ENCODE data around the gene ACVR2A. TPM values are rescaled to one million over a fixed set of nuclear protein-coding genes. Genes with fewer than 3 reads are reported as not detected.

Gene ACVR2A
- total RNA-seq, 1 experiment from 2014 or later: 13.4 TPM

- Histone ChIP-seq H4K20me1 (ENCODE audit: control insufficient read depth, insufficient read depth, insufficient read length) (no peaks in the 10 kb centered on the region), H2BK5ac (ENCODE audit: insufficient read length, low read length) (no peak overlapping the region), H2BK20ac (ENCODE audit: low read depth, low read length, poor library complexity, severe bottlenecking) (no peak overlapping the region), H3K23me2 (ENCODE audit: insufficient read length, low read depth, low read length, poor library complexity, severe bottlenecking) (no peaks in the 10 kb centered on the region), H3K27ac (ENCODE audit: insufficient read length, low read depth, low read length) (no peak overlapping the region), H3K23ac (ENCODE audit: insufficient read length, low read depth, low read length) (no peak overlapping the region), H4K5ac (ENCODE audit: insufficient read length, low read depth, low read length) (no peak overlapping the region), H3K14ac (ENCODE audit: insufficient read depth, low read length) (no peak overlapping the region), H4K8ac (replicated peaks; ENCODE audit: insufficient read length, low read depth, low read length) (no peak overlapping the region), H3K27me3 (ENCODE audit: insufficient read depth, low read length) (no peaks in the 10 kb centered on the region), H2BK12ac (ENCODE audit: insufficient read length, low read depth, low read length) (no peak overlapping the region), H2BK15ac (ENCODE audit: low read depth, low read length) (no peak overlapping the region), H3K79me1 (ENCODE audit: insufficient read depth, low read depth, low read length, poor library complexity, severe bottlenecking) (peaks cover 3% of the 10 kb centered on the region), H2BK120ac (ENCODE audit: low read depth, low read length, poor library complexity, severe bottlenecking) (no peak overlapping the region), H3K56ac (ENCODE audit: insufficient read length, low read depth, low read length) (no peak overlapping the region), H3K18ac (ENCODE audit: insufficient read length, low read depth, low read length) (no peak overlapping the region), H3T11ph (ENCODE audit: low read length) (no peak overlapping the region), H3K9me3 (ENCODE audit: control insufficient read depth, low read depth, low read length) (no peaks in the 10 kb centered on the region), H2AFZ (ENCODE audit: low read length) (no peak overlapping the region), H3K4me1 (ENCODE audit: insufficient read depth, low read length) (peaks cover 13% of the 10 kb centered on the region; the same call in 1 of the 2 replicates), H3K79me2 (ENCODE audit: insufficient read depth, low read length) (peaks cover 18% of the 10 kb centered on the region; the same call in 1 of the 2 replicates), H3K9ac (ENCODE audit: extremely low read depth, insufficient read length, low read length) (no peak overlapping the region), H3K4me2 (ENCODE audit: insufficient read depth, insufficient read length, low read length) (no peak overlapping the region), H2AK5ac (ENCODE audit: insufficient read length, low read length) (no peak overlapping the region), H4K91ac (ENCODE audit: insufficient read length, low read depth, low read length) (no peak overlapping the region), H3K4ac (ENCODE audit: low read depth, low read length) (no peak overlapping the region)
- DNase-seq: no peak
- Mint-ChIP-seq H3K9me3 (no peaks in the 10 kb centered on the region), H3K36me3 (ENCODE audit: insufficient read depth in 1 of 3, low read depth in 3 of 3) (no peaks in the 10 kb centered on the region), H3K27me3 (ENCODE audit: low read depth) (no peaks in the 10 kb centered on the region), H3K27ac (no peak overlapping the region), H3K4me3 (no peak overlapping the region), H3K4me1 (peaks cover 35 to 39% of the 10 kb centered on the region in 2 experiments)
- WGBS (ENCODE audit: extremely low coverage, insufficient read length, low lambda C conversion rate): no CpG with 5 or more reads among the region's 1 CpG
- no peak for TF ChIP-seq CTCF (conservative IDR thresholded peaks at IDR 0.05)
Measured at GRCh38 chr2:147863835-147864234, 19.0 kb downstream of the ACVR2A start.

All from H9 (cell line).